Heart left ventricle (tissue), 13 donors: ENCODE data around the gene PPM1D.

Experiments used
- CTCF ChIP-seq, 12 donors: fragments of 200-600 bp; sonication (generic) in 4 of 12; IDR thresholded peaks; one replicate each; pipeline versions ENCODE4 v1.5.0 to v1.8.0; 2018 to 2022; ENCODE audit warnings: antibody characterized with exemption in 12 of 12, mild to moderate bottlenecking in 5 of 12
- POLR2A ChIP-seq, 2 donors: fragments of 450-650 bp; IDR thresholded peaks; one replicate each; pipeline ENCODE4 v1.6.1; 2017; ENCODE audit warnings: antibody characterized with exemption in 2 of 2, mild to moderate bottlenecking in 2 of 2, moderate library complexity in 2 of 2
- donor health status: ischemic (EF 13 %, LVEDD 7.1; RV severe dilation, severe dysfunction).
- donor health status: DM: no; HTN: yes; CAD: no.
- donor health status: DM: no; HTN: no; CAD: no.
- donor health status: ischemic (EF 25% LVEDD 6.9; RV normal size, moderate dysfunction).
- donor health status: ischemic (EF 25% LVEDD 5.7; RV mildly dilated, moderate dysfunction).
- donor health status: ischemic (EF 35%, LVEDD 5.7; RV mildly dilated, moderate dysfunction).
- donor health status: nonischemic (EF 11% LVEDD 7.7; RV severe dilation, severe dysfunction).
- donor health status: DM: yes; HTN: yes; CAD: no.
- donor health status: PGD.
- donor health status: ischemic (EF 29% LVEDD 5.4; RV normal size, mild dysfunction).
- donor health status: nonischemic (EF 23%, LVEDD 6.1; RV moderate dilation, normal function).

GRCh38 chr17:60597297-60597696 is 2.7 kb upstream of the PPM1D start:
- TF ChIP-seq POLR2A (IDR thresholded peaks at IDR 0.05), result no peak
- TF ChIP-seq CTCF (IDR thresholded peaks at IDR 0.05), result no peak
